Esophagus (tissue), 2 donors: ENCODE data around the gene ZSWIM3. TPM values are rescaled to one million over a fixed set of nuclear protein-coding genes. Genes with fewer than 3 reads are reported as not detected.

Experiments
- H3K27ac ChIP-seq, 2 donors: one replicate each; pipeline ENCODE4 v1.5.1; 2013; ENCODE audit warnings: low read depth in 2 of 2, mild to moderate bottlenecking in 2 of 2, inconsistent platforms in 1 of 2, low read length in 1 of 2, moderate library complexity in 1 of 2
- H3K27me3 ChIP-seq, 2 donors: one replicate each; pipeline ENCODE4 v1.6.1; 2013; ENCODE audit warnings: low read length in 2 of 2, control low read depth in 1 of 2, mild to moderate bottlenecking in 1 of 2; ENCODE audit not compliant: insufficient read depth in 2 of 2, control insufficient read depth in 1 of 2
- H3K36me3 ChIP-seq, 2 donors: one replicate each; pipeline ENCODE4 v1.6.1; 2013; ENCODE audit warnings: low read length in 1 of 2; ENCODE audit not compliant: control insufficient read depth in 2 of 2, insufficient read depth in 2 of 2
- H3K4me1 ChIP-seq, 2 donors: one replicate each; pipeline ENCODE4 v1.6.1; 2013; ENCODE audit warnings: low read length in 1 of 2; ENCODE audit not compliant: control insufficient read depth in 2 of 2, insufficient read depth in 2 of 2
- H3K4me3 ChIP-seq, 2 donors: one replicate each; pipeline ENCODE4 v1.5.1; 2013; ENCODE audit warnings: low read length in 2 of 2, mild to moderate bottlenecking in 2 of 2, low read depth in 1 of 2, moderate library complexity in 1 of 2
- H3K9me3 ChIP-seq, 2 donors: one replicate each; pipeline ENCODE4 v1.6.1; 2013; ENCODE audit warnings: mild to moderate bottlenecking in 2 of 2, low read depth in 1 of 2, low read length in 1 of 2, moderate library complexity in 1 of 2; ENCODE audit not compliant: control insufficient read depth in 2 of 2, insufficient read depth in 1 of 2
- WGBS, 2 donors: extraction: QIAGEN DNeasy Blood & Tissue Kit; methylation state at CpG; one replicate each; pipeline ENCODE4 v1.1.7; 2013; 5-methylcytosine and 5-hydroxymethylcytosine counted together
- polyA plus RNA-seq, 2 donors: library from polyadenylated mRNA; stranded (reverse); fragments of 200-250 nt; gene quantifications; one replicate each; pipeline ENCODE4 v1.2.3, GENCODE V29; 2013
- donor health status: healthy with polysubstance abuse.
- donor health status: Bipolar disorder and iron deficiency.

Gene ZSWIM3
- polyA plus RNA-seq: 1 to 10 TPM; 1.1 to 1.5 TPM

- Histone ChIP-seq H3K9me3 (no peaks in the 10 kb centered on the region), H3K4me1 (peaks cover 5 to 13% of the 10 kb centered on the region in 2 donors), H3K36me3 (peaks cover 0 to 5% of the 10 kb centered on the region in 2 donors), H3K27me3 (no peaks in the 10 kb centered on the region), H3K27ac (peak within 1 kb of the TSS; percentile 39 to 91), H3K4me3 (peak within 1 kb of the TSS; percentile 73 to 93)
- WGBS, 2 donors: 0 to 1% methylated on average over 36 of the region's 36 CpGs
These were observed at the start of gene ZSWIM3, which contains the start of gene ACOT8 for GRCh38 chr20:45857114-45857881. Gene ZSWIM3, plus strand, starts transcription at chr20:45857614. Its CDS starts 212 bp downstream, at chr20:45857826. Gene ACOT8, minus strand, starts transcription at chr20:45857392. Its CDS starts 77 bp downstream, at chr20:45857315.

GRCh38 chr20:45810191-45810970 is 47.0 kb upstream of the ZSWIM3 start:
- Histone ChIP-seq H3K27ac (no peak overlapping the region), H3K4me3 (no peak overlapping the region), H3K9me3 (no peaks in the 10 kb centered on the region), H3K4me1 (peaks cover 0 to 7% of the 10 kb centered on the region in 2 donors), H3K36me3 (peaks cover 18 to 20% of the 10 kb centered on the region in 2 donors), H3K27me3 (no peaks in the 10 kb centered on the region)
- 93 to 95% methylated on average over 8 of the region's 8 CpGs for WGBS, 2 donors

GRCh38 chr20:45812157-45813005 is 45.0 kb upstream of the ZSWIM3 start, which contains the start of gene UBE2C:
Gene UBE2C, plus strand, starts transcription at chr20:45812644. Its CDS starts 52 bp downstream, at chr20:45812696.
- H3K9me3 ChIP-seq: no peaks in the 10 kb centered on the region
- no peaks in the 10 kb centered on the region for H3K27me3 ChIP-seq
- peaks cover 0 to 7% of the 10 kb centered on the region in 2 donors for H3K4me1 ChIP-seq
- peak within 1 kb of the TSS; percentile 6 to 58 for H3K27ac ChIP-seq
- peaks cover 10 to 15% of the 10 kb centered on the region in 2 donors for H3K36me3 ChIP-seq
- H3K4me3 ChIP-seq: peak within 1 kb of the TSS; percentile 61 to 74
- WGBS, 2 donors: 1% methylated on average over 64 to 65 of the region's 65 CpGs

GRCh38 chr20:45813006-45813340 is 44.4 kb upstream of the ZSWIM3 start:
- Histone ChIP-seq H3K36me3 (peaks cover 10 to 15% of the 10 kb centered on the region in 2 donors), H3K9me3 (no peaks in the 10 kb centered on the region), H3K27ac (peak overlapping the region in 1 of 2 donors; percentile 9), H3K27me3 (no peaks in the 10 kb centered on the region), H3K4me3 (peak overlapping the region; percentile 61 to 74), H3K4me1 (peaks cover 0 to 7% of the 10 kb centered on the region in 2 donors)
- WGBS, 2 donors: 4 to 5% methylated on average over 11 of the region's 11 CpGs

- Histone ChIP-seq H3K4me1 (peaks cover 0 to 7% of the 10 kb centered on the region in 2 donors), H3K4me3 (peak overlapping the region; percentile 61 to 74), H3K27me3 (no peaks in the 10 kb centered on the region), H3K36me3 (peaks cover 10 to 15% of the 10 kb centered on the region in 2 donors), H3K27ac (no peak overlapping the region), H3K9me3 (no peaks in the 10 kb centered on the region)
- 61 to 64% methylated on average over 7 of the region's 7 CpGs for WGBS, 2 donors
These were observed 43.9 kb upstream of the ZSWIM3 start for GRCh38 chr20:45813489-45813888.

GRCh38 chr20:45814314-45814713 is 43.1 kb upstream of the ZSWIM3 start:
- no peaks in the 10 kb centered on the region for H3K9me3 ChIP-seq
- H3K27me3 ChIP-seq: no peaks in the 10 kb centered on the region
- no peak overlapping the region for H3K4me3 ChIP-seq
- WGBS, 2 donors: 86 to 90% methylated on average over 3 of the region's 3 CpGs
- no peak overlapping the region for H3K27ac ChIP-seq
- H3K4me1 ChIP-seq: peaks cover 0 to 7% of the 10 kb centered on the region in 2 donors
- H3K36me3 ChIP-seq: peaks cover 3 to 9% of the 10 kb centered on the region in 2 donors

- H3K27ac ChIP-seq: no peak overlapping the region
- no peaks in the 10 kb centered on the region for H3K9me3 ChIP-seq
- H3K27me3 ChIP-seq: no peaks in the 10 kb centered on the region
- H3K4me1 ChIP-seq: peaks cover 0 to 7% of the 10 kb centered on the region in 2 donors
- WGBS, 2 donors: 94 to 97% methylated on average over 3 of the region's 3 CpGs
- H3K4me3 ChIP-seq: no peak overlapping the region
- no peaks in the 10 kb centered on the region for H3K36me3 ChIP-seq
These were observed 40.5 kb upstream of the ZSWIM3 start for GRCh38 chr20:45816951-45817350.

GRCh38 chr20:45817376-45818194 is 39.8 kb upstream of the ZSWIM3 start:
- whole genome bisulfite sequencing, 2 donors: 57 to 66% methylated on average over 9 of the region's 9 CpGs
- peak overlapping the region in 1 of 2 donors; percentile 24 for H3K27ac ChIP-seq
- H3K4me3 ChIP-seq: no peak overlapping the region

More at GRCh38 chr20:45817376-45818194, 39.8 kb upstream of the ZSWIM3 start:
- H3K36me3 ChIP-seq: no peaks in the 10 kb centered on the region
- no peaks in the 10 kb centered on the region for H3K27me3 ChIP-seq
- H3K4me1 ChIP-seq: peaks cover 1 to 7% of the 10 kb centered on the region in 2 donors
- H3K9me3 ChIP-seq: no peaks in the 10 kb centered on the region
